ENCODE data around the gene TLL2.

TLL2 gene

GRCh38 chr10:96384506-96384905, 129.2 kb downstream of the TLL2 start:
- no peak for DNase-seq

- DNase-seq = no peak
Observed at GRCh38 chr10:96380821-96381220, 132.9 kb downstream of the TLL2 start.

- no peak for DNase-seq
Observed at GRCh38 chr10:96379758-96380157, 134.0 kb downstream of the TLL2 start.

- no peak for DNase-seq
Observed at GRCh38 chr10:96378741-96379140, 135.0 kb downstream of the TLL2 start.

GRCh38 chr10:96377816-96378294, 135.9 kb downstream of the TLL2 start:
- DNase-seq = no peak

- DNase-seq = no peak
Observed at GRCh38 chr10:96376483-96376882, 137.2 kb downstream of the TLL2 start.

GRCh38 chr10:96374985-96375830, 138.5 kb downstream of the TLL2 start:
- peak; percentile 37 for DNase-seq

GRCh38 chr10:96374639-96374984, 139.1 kb downstream of the TLL2 start:
- DNase-seq = no peak

- no peak for DNase-seq
Observed at GRCh38 chr10:96374004-96374403, 139.7 kb downstream of the TLL2 start.

GRCh38 chr10:96371356-96371755, 142.4 kb downstream of the TLL2 start:
- no peak for DNase-seq

GRCh38 chr10:96370584-96371157, 143.1 kb downstream of the TLL2 start:
- DNase-seq = no peak

- DNase-seq = no peak
Observed at GRCh38 chr10:96369890-96370583, 143.7 kb downstream of the TLL2 start.

- no peak for DNase-seq
Observed at GRCh38 chr10:96368971-96369370, 144.8 kb downstream of the TLL2 start.

GRCh38 chr10:96367470-96367869, 146.3 kb downstream of the TLL2 start:
- no peak for DNase-seq

- no peak for DNase-seq
Observed at GRCh38 chr10:96366508-96366907, 147.2 kb downstream of the TLL2 start.

- DNase-seq = no peak
Observed at GRCh38 chr10:96365571-96365970, 148.2 kb downstream of the TLL2 start.

- no peak for DNase-seq
Observed at GRCh38 chr10:96360766-96361165, 153.0 kb downstream of the TLL2 start.

GRCh38 chr10:96360331-96360730, 153.4 kb downstream of the TLL2 start:
- no peak for DNase-seq

- DNase-seq = no peak
Observed at GRCh38 chr10:96359616-96360015, 154.1 kb downstream of the TLL2 start.

- no peak for DNase-seq
Observed at GRCh38 chr10:96358851-96359540, 154.7 kb downstream of the TLL2 start, which contains the start of gene OPALIN. Gene OPALIN (minus strand): TSS chr10:96359002. CDS start chr10:96358896, 106 bp downstream.

- DNase-seq = no peak
Observed at GRCh38 chr10:96357038-96357620, 156.6 kb downstream of the TLL2 start.

GRCh38 chr10:96352582-96352981, 161.1 kb downstream of the TLL2 start:
- no peak for DNase-seq

- no peak for DNase-seq
Observed at GRCh38 chr10:96352027-96352426, 161.7 kb downstream of the TLL2 start.
